ENCODE measurements around the gene CCDC102B.
"Not testable (repeated sequence)": the region's sequence is repeated elsewhere in the genome, so short reads cannot be mapped to it uniquely, and the experiment has no call there.

Gene CCDC102B

GRCh38 chr18:69002233-69002632 is 204.4 kb downstream of the CCDC102B start:
- ChIA-PET CTCF (no interaction called here), POLR2A (no interaction called here)
- DNase-seq (ENCODE audit: extremely low spot score): no peak
- no peak for TF ChIP-seq CTCF (IDR thresholded peaks at IDR 0.05; ENCODE audit: control extremely low read depth, extremely low read depth, low read depth, missing control alignments)

- POLR2A ChIA-PET; DNase-seq (ENCODE audit: extremely low spot score): not testable (repeated sequence)
- CTCF ChIA-PET: interaction anchor here (1.2 to 1.7 kb wide), 2 partner anchors 11 to 66 kb away, joined by 3 to 4 read pairs; no protein-coding TSS in a partner anchor
Observed at GRCh38 chr18:69006212-69006611, 208.3 kb downstream of the CCDC102B start.

GRCh38 chr18:69008538-69008937 is 210.7 kb downstream of the CCDC102B start:
- POLR2A ChIA-PET: no interaction called here
- CTCF ChIA-PET: no interaction called here
- no peak for DNase-seq (ENCODE audit: extremely low spot score)
- no peak for TF ChIP-seq CTCF (IDR thresholded peaks at IDR 0.05; ENCODE audit: control extremely low read depth, extremely low read depth, low read depth, missing control alignments)

GRCh38 chr18:69021211-69021805 is 223.4 kb downstream of the CCDC102B start:
- POLR2A ChIA-PET: no interaction called here
- CTCF ChIA-PET: no interaction called here
- no peak for DNase-seq (ENCODE audit: extremely low spot score)
- no peak for TF ChIP-seq CTCF (IDR thresholded peaks at IDR 0.05; ENCODE audit: control extremely low read depth, extremely low read depth, low read depth, missing control alignments)

- no peak for DNase-seq (ENCODE audit: extremely low spot score)
- TF ChIP-seq CTCF (IDR thresholded peaks at IDR 0.05; ENCODE audit: control extremely low read depth, extremely low read depth, low read depth, missing control alignments): no peak
- POLR2A ChIA-PET: no interaction called here
- CTCF ChIA-PET: no interaction called here
Observed at GRCh38 chr18:69022426-69022825, 224.5 kb downstream of the CCDC102B start.

- ChIA-PET CTCF (interaction anchor here (1.2 kb wide), 1 partner anchor 40 kb away, joined by 3 read pairs; no protein-coding TSS in a partner anchor), POLR2A (no interaction called here)
- no peak for TF ChIP-seq CTCF (IDR thresholded peaks at IDR 0.05; ENCODE audit: control extremely low read depth, extremely low read depth, low read depth, missing control alignments)
- DNase-seq (ENCODE audit: extremely low spot score): no peak
Observed at GRCh38 chr18:69031571-69031970, 233.7 kb downstream of the CCDC102B start.

- CTCF ChIA-PET: interaction anchor here (1.2 kb wide), 1 partner anchor 40 kb away, joined by 3 read pairs; no protein-coding TSS in a partner anchor
Observed at GRCh38 chr18:69032009-69032408, 234.1 kb downstream of the CCDC102B start.

More at GRCh38 chr18:69032009-69032408, 234.1 kb downstream of the CCDC102B start:
- no peak for DNase-seq (ENCODE audit: extremely low spot score)
- no peak for TF ChIP-seq CTCF (IDR thresholded peaks at IDR 0.05; ENCODE audit: control extremely low read depth, extremely low read depth, low read depth, missing control alignments)
- POLR2A ChIA-PET: interaction anchor here (0.6 kb wide), 1 partner anchor 202 kb away, joined by 3 read pairs; no protein-coding TSS in a partner anchor
